HG02623 (cell line): Measurements from ENCODE around the gene NKX1-2.
"Not testable (repeated sequence)": the region's sequence is repeated elsewhere in the genome, so short reads cannot be mapped to it uniquely, and the experiment has no call there.

ENCODE experiments used
- ATAC-seq: cut with Tn5 transposase; IDR thresholded peaks from one replicate; pipeline ENCODE4 v1.9.1; 2021; ENCODE audit warnings: moderate library complexity; ENCODE audit not compliant: unreplicated experiment

NKX1-2 gene

GRCh38 chr10:124453960-124454610 is 4.2 kb upstream of the NKX1-2 start:
- no peak for ATAC-seq

- no peak for ATAC-seq
Measured at GRCh38 chr10:124451276-124451675, 1.4 kb upstream of the NKX1-2 start.

- no peak for ATAC-seq
Measured at GRCh38 chr10:124450783-124451057, 885 bp upstream of the NKX1-2 start.

GRCh38 chr10:124449170-124450011 is 444 bp downstream of the NKX1-2 start:
- ATAC-seq = no peak

GRCh38 chr10:124448696-124449169 is 1.1 kb downstream of the NKX1-2 start:
- ATAC-seq = no peak

- ATAC-seq = no peak
Measured at GRCh38 chr10:124447751-124448466, 1.9 kb downstream of the NKX1-2 start.

GRCh38 chr10:124446830-124447750 is 2.7 kb downstream of the NKX1-2 start:
- ATAC-seq = no peak

- ATAC-seq = not testable (repeated sequence)
Measured at GRCh38 chr10:124441694-124442093, 8.1 kb downstream of the NKX1-2 start.

GRCh38 chr10:124436191-124436638 is 13.6 kb downstream of the NKX1-2 start:
- ATAC-seq = no peak

- not testable (repeated sequence) for ATAC-seq
Measured at GRCh38 chr10:124435683-124436082, 14.2 kb downstream of the NKX1-2 start.

GRCh38 chr10:124433461-124433860 is 16.4 kb downstream of the NKX1-2 start:
- no peak for ATAC-seq

GRCh38 chr10:124430077-124430476 is 19.8 kb downstream of the NKX1-2 start:
- ATAC-seq = no peak

- no peak for ATAC-seq
Measured at GRCh38 chr10:124429576-124429975, 20.3 kb downstream of the NKX1-2 start.

- no peak for ATAC-seq
Measured at GRCh38 chr10:124428207-124428777, 21.5 kb downstream of the NKX1-2 start.

GRCh38 chr10:124425227-124425962 is 24.4 kb downstream of the NKX1-2 start:
- ATAC-seq = no peak

- no peak for ATAC-seq
Measured at GRCh38 chr10:124423813-124424212, 26.0 kb downstream of the NKX1-2 start.

GRCh38 chr10:124422742-124423141 is 27.1 kb downstream of the NKX1-2 start:
- ATAC-seq = no peak

- no peak for ATAC-seq
Measured at GRCh38 chr10:124420254-124420653, 29.6 kb downstream of the NKX1-2 start.

- no peak for ATAC-seq
Measured at GRCh38 chr10:124419635-124420034, 30.2 kb downstream of the NKX1-2 start.
